ENCODE measurements around the gene ADCY7. TPM values are rescaled to one million over a fixed set of nuclear protein-coding genes. Genes with fewer than 3 reads are reported as not detected.

ADCY7 gene
- total and polyA plus RNA-seq, 2 of the 4 experiments (the other 2 are of a cell fraction) = 15.2 to 17.1 TPM

- TF ChIP-seq ELK1 (IDR thresholded peaks at IDR 0.05; ENCODE audit: borderline replicate concordance, low read depth, low read length) = no peak
These were observed 31.1 kb downstream of the ADCY7 start (continued) for GRCh38 chr16:50297301-50298074.

- no peak for ATAC-seq (ENCODE audit: low read depth)
- Histone ChIP-seq H3K4me1 (ENCODE audit: control insufficient read depth, insufficient read depth, low read length) (peaks cover 22% of the 10 kb centered on the region), H3K4ac (ENCODE audit: low read depth, low read length) (no peak overlapping the region), H2BK15ac (ENCODE audit: low read depth, low read length) (no peak overlapping the region), H3K27ac (ENCODE audit: insufficient read depth, low read length) (no peak overlapping the region), H3K36me3 (ENCODE audit: control insufficient read depth, insufficient read depth, low read length) (peaks cover 2% of the 10 kb centered on the region; the same call in 1 of the 2 replicates), H2BK20ac (ENCODE audit: low read depth, low read length) (no peak overlapping the region), H2AK5ac (ENCODE audit: low read depth, low read length) (no peak overlapping the region), H3K56ac (ENCODE audit: extremely low read depth, insufficient read depth, low read length) (no peak overlapping the region), H3K18ac (ENCODE audit: low read depth, low read length) (no peak overlapping the region), H3K14ac (replicated peaks; ENCODE audit: low read depth, low read length) (no peak overlapping the region), H4K20me1 (ENCODE audit: insufficient read depth, low read length) (no peaks in the 10 kb centered on the region), H3K27me3 (ENCODE audit: control insufficient read depth, insufficient read depth, low read length) (no peaks in the 10 kb centered on the region), H3K4me2 (ENCODE audit: low read depth, low read length) (no peak overlapping the region), H3K4me3 (ENCODE audit: insufficient read depth, low read depth, low read length) (no peak overlapping the region), H3K9ac (ENCODE audit: low read depth, low read length) (no peak overlapping the region), H2BK120ac (ENCODE audit: low read depth, low read length) (no peak overlapping the region), H2AK9ac (replicated peaks; ENCODE audit: low read depth, low read length, poor library complexity) (no peak overlapping the region), H3K9me1 (ENCODE audit: insufficient read depth, low read length) (peaks cover 16% of the 10 kb centered on the region), H4K91ac (ENCODE audit: insufficient read depth, low read depth, low read length) (no peak overlapping the region), H3K79me1 (ENCODE audit: low read depth in 1 of 2, low read length in 2 of 2) (peaks cover 0 to 6% of the 10 kb centered on the region in 2 experiments; a peak in 1 of 4 replicates), H4K8ac (ENCODE audit: low read depth in 2 of 2, low read length in 2 of 2) (no peak overlapping the region), H3K23ac (ENCODE audit: low read depth, low read length) (no peak overlapping the region), H2BK5ac (ENCODE audit: low read depth, low read length, poor library complexity, severe bottlenecking) (no peak overlapping the region), H3K9me3 (ENCODE audit: control insufficient read depth, insufficient read depth, low read length) (no peaks in the 10 kb centered on the region), H2AFZ (replicated peaks; ENCODE audit: low read length, poor library complexity) (no peak overlapping the region), H4K5ac (ENCODE audit: low read depth, low read length) (no peak overlapping the region)
- in situ Hi-C loops (cut with MboI; ENCODE audit: low sequenced_read_pairs) (no loop called here), dilution Hi-C loops (cut with HindIII; ENCODE audit: low sequenced_read_pairs, unreplicated experiment) (no loop called here), intact Hi-C loops (cut with micrococcal nuclease) (no loop called here)
- no peak for DNase-seq
- no TSS peak for BruUV-seq (replicated peaks)
- ChIA-PET CTCF (no interaction called here), POLR2A (ENCODE audit: unreplicated experiment) (no interaction called here)
- WGBS, 2 experiments (ENCODE audit: extremely low coverage in 2 of 2, insufficient read length in 1 of 2) = 98% methylated on average over 6 of the region's 7 CpGs; no CpG with 5 or more reads in 1 of the 2 experiments
- TF ChIP-seq RFX5 (IDR thresholded peaks at IDR 0.05; ENCODE audit: low read depth, low read length) (no peak), NFE2L2 (IDR thresholded peaks at IDR 0.05; ENCODE audit: low read depth, low read length) (no peak), BHLHE40 (IDR thresholded peaks at IDR 0.05; ENCODE audit: low read depth, low read length) (no peak), RCOR1 (IDR thresholded peaks at IDR 0.05; ENCODE audit: insufficient replicate concordance, low read length) (no peak), CHD1 (IDR thresholded peaks at IDR 0.05; ENCODE audit: low read depth, low read length) (no peak), MAFK (IDR thresholded peaks at IDR 0.05; ENCODE audit: low read depth, low read length) (no peak), RAD21 (IDR thresholded peaks at IDR 0.05; ENCODE audit: low read length) (no peak), CTCF (conservative IDR thresholded peaks at IDR 0.05; ENCODE audit: low read depth, low read length) (no peak)
These were observed 31.7 kb downstream of the ADCY7 start for GRCh38 chr16:50298075-50298460.

Measured in IMR-90 (cell line).